ENCODE results near the gene PTK6. TPM values are rescaled to one million over a fixed set of nuclear protein-coding genes. Genes with fewer than 3 reads are reported as not detected.

Gene PTK6
- total and polyA plus RNA-seq, 2 experiments from 2014 or later: 0.27 to 1.1 TPM

DNA sequence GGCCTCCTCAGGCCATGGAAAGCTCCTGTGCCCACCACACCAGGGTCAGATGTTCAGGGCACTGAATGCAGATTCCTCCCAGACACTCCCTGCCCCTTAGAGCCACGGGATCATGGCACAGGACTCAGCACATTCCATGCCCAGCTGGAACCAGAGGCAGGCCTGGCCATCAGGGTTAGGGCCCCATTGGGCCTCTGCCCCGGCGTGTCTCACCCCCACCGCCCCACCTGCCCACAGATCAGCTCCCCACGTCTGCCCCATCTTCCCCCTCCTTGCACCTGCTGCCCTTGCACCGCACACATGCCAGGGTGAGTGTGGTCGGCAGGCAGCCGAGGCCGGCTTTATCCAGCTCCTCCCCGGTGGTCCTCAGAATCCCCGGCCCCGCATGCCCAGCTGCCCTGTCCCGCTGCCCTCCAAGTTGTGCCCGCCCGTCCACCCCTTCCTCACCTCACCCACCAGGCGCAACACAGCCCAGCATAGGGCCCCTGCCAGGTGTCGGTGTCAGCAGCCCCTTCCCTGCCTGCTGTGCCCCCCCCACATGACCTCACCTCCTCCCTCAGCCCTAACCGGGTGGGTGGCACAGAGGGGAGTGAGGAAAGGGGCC is 12.6 kb upstream of the PTK6 start:
- 81% methylated on average over 2 of the region's 18 CpGs for WGBS (ENCODE audit: low lambda C conversion rate, missing lambda C conversion rate)
- H3K4me1 ChIP-seq (ENCODE audit: insufficient read depth): no peaks in the 10 kb centered on the region
- DNase-seq (ENCODE audit: low spot score): no peak
- no peaks in the 10 kb centered on the region for H3K9me2 ChIP-seq (replicated peaks; ENCODE audit: insufficient read depth)
- no peaks in the 10 kb centered on the region for H3K27me3 ChIP-seq
- H2AFZ ChIP-seq: no peak overlapping the region
- no peaks in the 10 kb centered on the region for H4K20me1 ChIP-seq (ENCODE audit: insufficient read depth, poor library complexity, severe bottlenecking)
- H3K4me3 ChIP-seq: no peak overlapping the region
- TF ChIP-seq EZH2phosphoT487 (IDR thresholded peaks at IDR 0.05; ENCODE audit: low read depth, severe bottlenecking, unreplicated experiment) (no peak), EZH2 (IDR thresholded peaks at IDR 0.05; ENCODE audit: borderline replicate concordance) (no peak)
- TF ChIP-seq, protein P1, sequence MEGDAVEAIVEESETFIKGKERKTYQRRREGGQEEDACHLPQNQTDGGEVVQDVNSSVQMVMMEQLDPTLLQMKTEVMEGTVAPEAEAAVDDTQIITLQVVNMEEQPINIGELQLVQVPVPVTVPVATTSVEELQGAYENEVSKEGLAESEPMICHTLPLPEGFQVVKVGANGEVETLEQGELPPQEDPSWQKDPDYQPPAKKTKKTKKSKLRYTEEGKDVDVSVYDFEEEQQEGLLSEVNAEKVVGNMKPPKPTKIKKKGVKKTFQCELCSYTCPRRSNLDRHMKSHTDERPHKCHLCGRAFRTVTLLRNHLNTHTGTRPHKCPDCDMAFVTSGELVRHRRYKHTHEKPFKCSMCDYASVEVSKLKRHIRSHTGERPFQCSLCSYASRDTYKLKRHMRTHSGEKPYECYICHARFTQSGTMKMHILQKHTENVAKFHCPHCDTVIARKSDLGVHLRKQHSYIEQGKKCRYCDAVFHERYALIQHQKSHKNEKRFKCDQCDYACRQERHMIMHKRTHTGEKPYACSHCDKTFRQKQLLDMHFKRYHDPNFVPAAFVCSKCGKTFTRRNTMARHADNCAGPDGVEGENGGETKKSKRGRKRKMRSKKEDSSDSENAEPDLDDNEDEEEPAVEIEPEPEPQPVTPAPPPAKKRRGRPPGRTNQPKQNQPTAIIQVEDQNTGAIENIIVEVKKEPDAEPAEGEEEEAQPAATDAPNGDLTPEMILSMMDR (IDR thresholded peaks at IDR 0.05; ENCODE audit: poor library complexity): no peak
- H3K4me2 ChIP-seq: no peak overlapping the region
- H3K27ac ChIP-seq: no peak overlapping the region
- H3K9me3 ChIP-seq (ENCODE audit: low read depth): no peaks in the 10 kb centered on the region
- H3K79me2 ChIP-seq: no peaks in the 10 kb centered on the region
- H3K36me3 ChIP-seq (replicated peaks; ENCODE audit: insufficient read depth, low read depth): no peaks in the 10 kb centered on the region

DNA sequence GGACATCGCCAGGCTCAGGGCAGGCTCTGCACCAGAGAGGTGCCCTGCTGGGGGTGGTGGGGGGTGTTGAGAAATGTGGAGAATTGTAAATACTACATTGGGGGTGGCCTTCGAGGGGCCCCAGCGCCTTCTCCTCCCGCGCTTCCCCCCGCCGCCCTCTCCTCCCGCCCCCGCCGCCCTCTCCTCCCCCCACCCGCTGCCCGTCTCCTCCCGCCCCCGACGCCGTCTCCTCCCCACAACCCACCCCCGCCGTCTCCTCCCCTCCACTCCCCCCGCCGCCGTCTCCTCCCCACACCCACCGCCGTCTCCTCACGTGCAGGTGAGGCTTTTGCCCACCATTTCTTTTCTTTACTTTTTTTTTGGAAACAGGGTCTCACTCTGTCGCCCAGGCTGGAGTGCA is 11.8 kb upstream of the PTK6 start:
- Histone ChIP-seq H3K27ac (no peak overlapping the region), H3K9me2 (replicated peaks; ENCODE audit: insufficient read depth) (no peaks in the 10 kb centered on the region), H3K4me3 (no peak overlapping the region), H3K4me2 (no peak overlapping the region), H3K36me3 (replicated peaks; ENCODE audit: insufficient read depth, low read depth) (no peaks in the 10 kb centered on the region), H2AFZ (no peak overlapping the region), H4K20me1 (ENCODE audit: insufficient read depth, poor library complexity, severe bottlenecking) (no peaks in the 10 kb centered on the region), H3K4me1 (ENCODE audit: insufficient read depth) (no peaks in the 10 kb centered on the region), H3K79me2 (no peaks in the 10 kb centered on the region), H3K9me3 (ENCODE audit: low read depth) (no peaks in the 10 kb centered on the region), H3K27me3 (no peaks in the 10 kb centered on the region)
- DNase-seq (ENCODE audit: low spot score): no peak
- WGBS (ENCODE audit: low lambda C conversion rate, missing lambda C conversion rate): 50% methylated on average over 1 of the region's 25 CpGs
- TF ChIP-seq EZH2phosphoT487 (IDR thresholded peaks at IDR 0.05; ENCODE audit: low read depth, severe bottlenecking, unreplicated experiment) (no peak), EZH2 (IDR thresholded peaks at IDR 0.05; ENCODE audit: borderline replicate concordance) (no peak)
- TF ChIP-seq, protein P1 (IDR thresholded peaks at IDR 0.05; ENCODE audit: poor library complexity): no peak

GRCh38 chr20:63548542-63548941 is 11.4 kb upstream of the PTK6 start:
- TF ChIP-seq EZH2phosphoT487 (IDR thresholded peaks at IDR 0.05; ENCODE audit: low read depth, severe bottlenecking, unreplicated experiment) (no peak), EZH2 (IDR thresholded peaks at IDR 0.05; ENCODE audit: borderline replicate concordance) (no peak)
- TF ChIP-seq, protein P1 (IDR thresholded peaks at IDR 0.05; ENCODE audit: poor library complexity): no peak
- Histone ChIP-seq H3K79me2 (no peaks in the 10 kb centered on the region), H3K9me2 (replicated peaks; ENCODE audit: insufficient read depth) (no peaks in the 10 kb centered on the region), H3K4me2 (no peak overlapping the region), H3K27me3 (no peaks in the 10 kb centered on the region), H3K36me3 (replicated peaks; ENCODE audit: insufficient read depth, low read depth) (no peaks in the 10 kb centered on the region), H2AFZ (no peak overlapping the region), H3K4me1 (ENCODE audit: insufficient read depth) (no peaks in the 10 kb centered on the region), H3K9me3 (ENCODE audit: low read depth) (no peaks in the 10 kb centered on the region), H4K20me1 (ENCODE audit: insufficient read depth, poor library complexity, severe bottlenecking) (no peaks in the 10 kb centered on the region), H3K4me3 (no peak overlapping the region), H3K27ac (no peak overlapping the region)
- DNase-seq (ENCODE audit: low spot score): no peak
- 69% methylated on average over 10 of the region's 11 CpGs for WGBS (ENCODE audit: low lambda C conversion rate, missing lambda C conversion rate)

Measured in hepatocyte (in vitro differentiated cells).